HCT116 (cell line): ENCODE data around the gene FUT9.

Experiments used
- EGR1 ChIP-seq: IDR thresholded peaks from 2 replicates; pipeline ENCODE4 v1.6.1; 2012; ENCODE audit warnings: low read depth
- ELF1 ChIP-seq: IDR thresholded peaks from 2 replicates; pipeline ENCODE4 v1.6.1; 2012; ENCODE audit warnings: low read depth, borderline replicate concordance
- EZH2 ChIP-seq: fragments of 200-600 bp; sonication (generic); IDR thresholded peaks from 2 replicates; pipeline ENCODE4 v1.6.1; 2017; ENCODE audit warnings: antibody characterized with exemption, mixed run types
- JUND ChIP-seq: IDR thresholded peaks from 2 replicates; pipeline ENCODE4 v1.6.1; 2012
- POLR2A ChIP-seq: IDR thresholded peaks from 2 replicates; pipeline ENCODE4 v1.7.0; 2011; ENCODE audit warnings: borderline replicate concordance; ENCODE audit not compliant: insufficient read depth, insufficient read length; ENCODE audit errors: extremely low read depth
- POLR2AphosphoS5 ChIP-seq: IDR thresholded peaks from 2 replicates; pipeline ENCODE4 v1.6.1; 2011; ENCODE audit warnings: mild to moderate bottlenecking, low read depth, low read length, moderate library complexity
- RAD21 ChIP-seq: IDR thresholded peaks from 2 replicates; pipeline ENCODE4 v1.6.1; 2012; ENCODE audit warnings: low read depth, mild to moderate bottlenecking
- SIN3A ChIP-seq: IDR thresholded peaks from 2 replicates; pipeline ENCODE4 v1.6.1; 2012; ENCODE audit warnings: low read depth
- SP1 ChIP-seq: IDR thresholded peaks from 2 replicates; pipeline ENCODE4 v1.6.1; 2012; ENCODE audit warnings: low read depth
- SRF ChIP-seq: IDR thresholded peaks from 2 replicates; pipeline ENCODE4 v1.6.1; 2012; ENCODE audit warnings: low read depth
- TF ChIP-seq, protein P1 (sequence below): IDR thresholded peaks from 2 replicates; pipeline ENCODE4 v1.6.1; 2012
- TF ChIP-seq, protein P2 (sequence below), 3 experiments: fragments of 200-600 bp in 1 of 3; sonication (generic) in 1 of 3; IDR thresholded peaks in 2 of 3; conservative IDR thresholded peaks in 1 of 3; 2 replicates each; pipeline ENCODE4 v1.5.1; 2012 to 2017; ENCODE audit warnings: low read depth in 2 of 3, low read length in 2 of 3, antibody characterized with exemption in 1 of 3, borderline replicate concordance in 1 of 3, control low read depth in 1 of 3, mild to moderate bottlenecking in 1 of 3, mixed read lengths in 1 of 3, mixed run types in 1 of 3, moderate library complexity in 1 of 3; ENCODE audit not compliant: insufficient read depth in 1 of 3
- TF ChIP-seq, protein P3 (sequence below): IDR thresholded peaks from 2 replicates; pipeline ENCODE4 v1.6.1; 2011; ENCODE audit warnings: mild to moderate bottlenecking, low read length, moderate library complexity; ENCODE audit not compliant: insufficient replicate concordance; ENCODE audit errors: extremely low read depth
- TF ChIP-seq, protein P4 (sequence below): IDR thresholded peaks from 2 replicates; pipeline ENCODE4 v1.6.1; 2012; ENCODE audit warnings: low read depth

DNA sequence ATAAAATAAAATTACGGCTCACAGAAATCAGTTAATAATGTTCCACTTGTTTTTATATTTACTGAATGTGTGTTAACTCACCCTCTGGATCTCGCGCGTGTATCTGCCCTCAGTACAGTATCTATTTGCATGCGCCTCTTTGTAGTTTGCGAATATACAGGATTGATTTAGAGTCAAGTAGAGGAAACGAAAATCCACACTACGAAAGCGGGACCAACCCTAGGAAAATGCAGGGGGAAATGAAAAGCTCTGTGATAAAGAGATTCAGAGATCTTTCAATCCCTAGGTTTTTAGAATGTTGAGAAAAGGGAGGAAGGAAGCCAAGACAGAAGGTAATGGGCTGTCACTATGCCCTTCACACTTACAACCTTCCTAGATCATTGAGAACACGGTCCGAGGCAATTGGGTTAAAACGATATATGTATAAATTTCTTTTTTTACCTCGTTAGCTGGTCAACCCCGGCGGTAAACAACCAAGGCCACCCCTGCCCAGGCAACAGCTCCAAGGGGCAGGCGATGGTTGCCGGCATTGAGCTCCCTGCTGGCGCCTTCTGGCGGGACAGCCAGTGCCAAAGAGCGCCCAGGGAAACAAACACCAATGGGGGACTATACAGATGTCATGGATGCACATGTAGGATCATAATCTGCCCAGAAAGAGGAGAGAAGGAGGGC is 792 bp upstream of the FUT9 start:
- TF ChIP-seq, protein P1, sequence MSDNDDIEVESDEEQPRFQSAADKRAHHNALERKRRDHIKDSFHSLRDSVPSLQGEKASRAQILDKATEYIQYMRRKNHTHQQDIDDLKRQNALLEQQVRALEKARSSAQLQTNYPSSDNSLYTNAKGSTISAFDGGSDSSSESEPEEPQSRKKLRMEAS = no peak
- TF ChIP-seq, protein P2, sequence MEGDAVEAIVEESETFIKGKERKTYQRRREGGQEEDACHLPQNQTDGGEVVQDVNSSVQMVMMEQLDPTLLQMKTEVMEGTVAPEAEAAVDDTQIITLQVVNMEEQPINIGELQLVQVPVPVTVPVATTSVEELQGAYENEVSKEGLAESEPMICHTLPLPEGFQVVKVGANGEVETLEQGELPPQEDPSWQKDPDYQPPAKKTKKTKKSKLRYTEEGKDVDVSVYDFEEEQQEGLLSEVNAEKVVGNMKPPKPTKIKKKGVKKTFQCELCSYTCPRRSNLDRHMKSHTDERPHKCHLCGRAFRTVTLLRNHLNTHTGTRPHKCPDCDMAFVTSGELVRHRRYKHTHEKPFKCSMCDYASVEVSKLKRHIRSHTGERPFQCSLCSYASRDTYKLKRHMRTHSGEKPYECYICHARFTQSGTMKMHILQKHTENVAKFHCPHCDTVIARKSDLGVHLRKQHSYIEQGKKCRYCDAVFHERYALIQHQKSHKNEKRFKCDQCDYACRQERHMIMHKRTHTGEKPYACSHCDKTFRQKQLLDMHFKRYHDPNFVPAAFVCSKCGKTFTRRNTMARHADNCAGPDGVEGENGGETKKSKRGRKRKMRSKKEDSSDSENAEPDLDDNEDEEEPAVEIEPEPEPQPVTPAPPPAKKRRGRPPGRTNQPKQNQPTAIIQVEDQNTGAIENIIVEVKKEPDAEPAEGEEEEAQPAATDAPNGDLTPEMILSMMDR (IDR thresholded peaks at IDR 0.05 in 2 of 3, conservative IDR thresholded peaks at IDR 0.05 in 1 of 3; ENCODE audit: borderline replicate concordance in 1 of 3, insufficient read depth in 1 of 3, low read depth in 2 of 3, low read length in 2 of 3) = no peak
- TF ChIP-seq, protein P3, sequence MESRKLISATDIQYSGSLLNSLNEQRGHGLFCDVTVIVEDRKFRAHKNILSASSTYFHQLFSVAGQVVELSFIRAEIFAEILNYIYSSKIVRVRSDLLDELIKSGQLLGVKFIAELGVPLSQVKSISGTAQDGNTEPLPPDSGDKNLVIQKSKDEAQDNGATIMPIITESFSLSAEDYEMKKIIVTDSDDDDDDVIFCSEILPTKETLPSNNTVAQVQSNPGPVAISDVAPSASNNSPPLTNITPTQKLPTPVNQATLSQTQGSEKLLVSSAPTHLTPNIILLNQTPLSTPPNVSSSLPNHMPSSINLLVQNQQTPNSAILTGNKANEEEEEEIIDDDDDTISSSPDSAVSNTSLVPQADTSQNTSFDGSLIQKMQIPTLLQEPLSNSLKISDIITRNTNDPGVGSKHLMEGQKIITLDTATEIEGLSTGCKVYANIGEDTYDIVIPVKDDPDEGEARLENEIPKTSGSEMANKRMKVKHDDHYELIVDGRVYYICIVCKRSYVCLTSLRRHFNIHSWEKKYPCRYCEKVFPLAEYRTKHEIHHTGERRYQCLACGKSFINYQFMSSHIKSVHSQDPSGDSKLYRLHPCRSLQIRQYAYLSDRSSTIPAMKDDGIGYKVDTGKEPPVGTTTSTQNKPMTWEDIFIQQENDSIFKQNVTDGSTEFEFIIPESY = no peak
- TF ChIP-seq JUND (no peak), EZH2 (no peak), EGR1 (no peak), POLR2AphosphoS5 (no peak), SP1 (no peak), POLR2A (no peak), SIN3A (no peak), ELF1 (no peak), SRF (no peak), RAD21 (no peak)
- TF ChIP-seq, protein P4, sequence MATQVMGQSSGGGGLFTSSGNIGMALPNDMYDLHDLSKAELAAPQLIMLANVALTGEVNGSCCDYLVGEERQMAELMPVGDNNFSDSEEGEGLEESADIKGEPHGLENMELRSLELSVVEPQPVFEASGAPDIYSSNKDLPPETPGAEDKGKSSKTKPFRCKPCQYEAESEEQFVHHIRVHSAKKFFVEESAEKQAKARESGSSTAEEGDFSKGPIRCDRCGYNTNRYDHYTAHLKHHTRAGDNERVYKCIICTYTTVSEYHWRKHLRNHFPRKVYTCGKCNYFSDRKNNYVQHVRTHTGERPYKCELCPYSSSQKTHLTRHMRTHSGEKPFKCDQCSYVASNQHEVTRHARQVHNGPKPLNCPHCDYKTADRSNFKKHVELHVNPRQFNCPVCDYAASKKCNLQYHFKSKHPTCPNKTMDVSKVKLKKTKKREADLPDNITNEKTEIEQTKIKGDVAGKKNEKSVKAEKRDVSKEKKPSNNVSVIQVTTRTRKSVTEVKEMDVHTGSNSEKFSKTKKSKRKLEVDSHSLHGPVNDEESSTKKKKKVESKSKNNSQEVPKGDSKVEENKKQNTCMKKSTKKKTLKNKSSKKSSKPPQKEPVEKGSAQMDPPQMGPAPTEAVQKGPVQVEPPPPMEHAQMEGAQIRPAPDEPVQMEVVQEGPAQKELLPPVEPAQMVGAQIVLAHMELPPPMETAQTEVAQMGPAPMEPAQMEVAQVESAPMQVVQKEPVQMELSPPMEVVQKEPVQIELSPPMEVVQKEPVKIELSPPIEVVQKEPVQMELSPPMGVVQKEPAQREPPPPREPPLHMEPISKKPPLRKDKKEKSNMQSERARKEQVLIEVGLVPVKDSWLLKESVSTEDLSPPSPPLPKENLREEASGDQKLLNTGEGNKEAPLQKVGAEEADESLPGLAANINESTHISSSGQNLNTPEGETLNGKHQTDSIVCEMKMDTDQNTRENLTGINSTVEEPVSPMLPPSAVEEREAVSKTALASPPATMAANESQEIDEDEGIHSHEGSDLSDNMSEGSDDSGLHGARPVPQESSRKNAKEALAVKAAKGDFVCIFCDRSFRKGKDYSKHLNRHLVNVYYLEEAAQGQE = no peak
